Epithelial cell of esophagus (primary cell): ENCODE results near the gene RAB44.
A peak's percentile ranks its signal among the peaks of the same experiment; 100 is the strongest.

ENCODE experiments used
- DNase-seq: peaks from one replicate; pipeline ENCODE4 v3.0.0; 2010; ENCODE audit warnings: low read depth
- H3K4me3 ChIP-seq: 2 replicates; pipeline ENCODE4 v1.5.1; 2011; ENCODE audit warnings: mild to moderate bottlenecking, low read length, control low read depth
- TF ChIP-seq, protein P1 (sequence below): IDR thresholded peaks from 2 replicates; pipeline ENCODE4 v1.5.1; 2011; ENCODE audit warnings: low read depth, mild to moderate bottlenecking, low read length, control low read depth, inconsistent platforms; ENCODE audit not compliant: insufficient read depth; ENCODE audit errors: missing control alignments

RAB44 gene

DNA sequence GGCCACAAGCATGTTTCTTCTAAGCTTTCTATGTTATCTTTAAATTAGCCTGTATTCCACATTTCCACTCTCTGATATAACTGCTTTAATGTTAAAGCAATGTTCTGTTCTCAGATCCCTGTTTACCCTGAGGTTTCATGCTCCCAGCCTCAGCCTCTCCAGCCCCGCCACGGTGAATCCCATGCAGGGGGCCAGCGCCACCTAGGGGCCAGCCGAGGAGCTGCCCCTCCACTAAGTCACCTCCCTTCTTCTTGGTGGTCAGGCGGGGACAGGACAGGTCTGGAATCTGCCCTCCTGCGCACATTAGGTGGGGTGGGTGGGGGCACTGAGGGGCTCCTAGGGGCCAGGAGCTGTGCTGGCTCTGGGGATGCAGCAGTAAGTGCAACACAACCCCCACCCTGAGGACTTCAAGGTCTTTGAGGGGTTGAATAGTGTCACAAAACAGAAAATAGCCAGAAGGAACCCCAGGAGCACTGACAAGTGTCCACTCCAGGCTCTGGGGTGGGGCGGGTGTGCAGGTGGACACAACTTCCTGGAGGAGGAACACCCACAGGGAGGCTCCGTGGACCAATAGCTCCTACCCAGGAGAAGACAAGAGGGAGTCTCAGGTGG, 61.6 kb downstream of the RAB44 start:
- peak; percentile 81 for DNase-seq
- no peak overlapping the region for H3K4me3 ChIP-seq
- TF ChIP-seq, protein P1, sequence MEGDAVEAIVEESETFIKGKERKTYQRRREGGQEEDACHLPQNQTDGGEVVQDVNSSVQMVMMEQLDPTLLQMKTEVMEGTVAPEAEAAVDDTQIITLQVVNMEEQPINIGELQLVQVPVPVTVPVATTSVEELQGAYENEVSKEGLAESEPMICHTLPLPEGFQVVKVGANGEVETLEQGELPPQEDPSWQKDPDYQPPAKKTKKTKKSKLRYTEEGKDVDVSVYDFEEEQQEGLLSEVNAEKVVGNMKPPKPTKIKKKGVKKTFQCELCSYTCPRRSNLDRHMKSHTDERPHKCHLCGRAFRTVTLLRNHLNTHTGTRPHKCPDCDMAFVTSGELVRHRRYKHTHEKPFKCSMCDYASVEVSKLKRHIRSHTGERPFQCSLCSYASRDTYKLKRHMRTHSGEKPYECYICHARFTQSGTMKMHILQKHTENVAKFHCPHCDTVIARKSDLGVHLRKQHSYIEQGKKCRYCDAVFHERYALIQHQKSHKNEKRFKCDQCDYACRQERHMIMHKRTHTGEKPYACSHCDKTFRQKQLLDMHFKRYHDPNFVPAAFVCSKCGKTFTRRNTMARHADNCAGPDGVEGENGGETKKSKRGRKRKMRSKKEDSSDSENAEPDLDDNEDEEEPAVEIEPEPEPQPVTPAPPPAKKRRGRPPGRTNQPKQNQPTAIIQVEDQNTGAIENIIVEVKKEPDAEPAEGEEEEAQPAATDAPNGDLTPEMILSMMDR = peak; percentile 97

GRCh38 chr6:36760685-36761435, 63.2 kb downstream of the RAB44 start:
- no peak for DNase-seq
- TF ChIP-seq, protein P1 = no peak
- H3K4me3 ChIP-seq = no peak overlapping the region

DNA sequence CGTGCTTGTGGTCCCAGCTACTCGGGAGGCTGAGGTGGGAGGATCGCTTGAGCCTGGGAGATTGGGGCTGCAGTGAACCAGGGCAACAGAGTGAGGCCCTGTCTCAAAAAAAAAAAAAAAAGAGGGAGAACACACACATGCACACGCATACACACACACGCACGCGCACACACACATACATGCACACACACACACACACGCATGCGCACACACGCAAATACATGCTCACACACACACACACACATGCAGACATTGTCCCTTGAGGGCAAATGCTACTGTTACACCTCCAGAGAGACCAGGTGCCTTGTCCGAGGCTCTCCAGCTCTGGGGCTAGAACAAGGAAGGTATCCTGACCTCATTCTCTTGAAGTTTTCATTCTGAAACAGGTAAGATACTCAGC, 64.5 kb downstream of the RAB44 start:
- H3K4me3 ChIP-seq = no peak overlapping the region
- no peak for DNase-seq
- TF ChIP-seq, protein P1 = no peak

DNA sequence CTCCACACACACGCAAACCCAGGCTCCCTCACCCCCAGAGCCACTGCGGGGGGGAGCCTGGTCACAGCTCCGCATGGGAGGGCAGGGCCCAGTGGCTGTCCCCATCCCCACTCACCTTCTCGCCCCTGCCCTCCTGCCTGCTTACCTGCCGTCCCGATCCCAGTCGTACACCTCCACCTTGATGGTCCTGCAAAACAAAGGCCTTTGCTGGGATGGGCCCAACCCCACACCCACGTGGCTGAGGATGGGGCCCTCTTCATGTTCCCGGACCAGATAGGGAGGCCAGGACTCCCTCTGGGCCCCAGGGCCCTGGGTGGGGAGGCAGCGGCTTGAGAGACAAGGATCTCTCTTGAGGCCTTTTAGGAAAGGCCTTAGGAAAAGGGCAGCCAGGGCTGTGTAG, 67.6 kb downstream of the RAB44 start:
- TF ChIP-seq, protein P1 = no peak
- no peak for DNase-seq
- H3K4me3 ChIP-seq = no peak overlapping the region

GRCh38 chr6:36765594-36766398, 68.2 kb downstream of the RAB44 start:
- TF ChIP-seq, protein P1 = peak; percentile 96
- no peak overlapping the region for H3K4me3 ChIP-seq
- peak; percentile 85 for DNase-seq

GRCh38 chr6:36766399-36766945, 68.8 kb downstream of the RAB44 start:
- DNase-seq = no peak
- TF ChIP-seq, protein P1 = no peak
- H3K4me3 ChIP-seq = no peak overlapping the region
